Common myeloid progenitor, CD34-positive (primary cell): ENCODE measurements around the gene VWF.
"Not testable (repeated sequence)": the region's sequence is repeated elsewhere in the genome, so short reads cannot be mapped to it uniquely, and the experiment has no call there.

Experiments used
- CTCF ChIA-PET: fragments of 350-600 bp; sonication (Branson Sonifier 250); formaldehyde crosslinking; loops from one replicate; lab custom pipeline; 2021; ENCODE audit warnings: antibody characterized with exemption; lab: Charles Lee
- POLR2A ChIA-PET: fragments of 350-600 bp; sonication (Branson Sonifier 250); formaldehyde crosslinking; loops from one replicate; lab custom pipeline; 2021; ENCODE audit warnings: antibody characterized with exemption; lab: Charles Lee
- DNase-seq, 3 donors: peaks; one replicate each; pipeline versions ENCODE4 v3.0.0 to v3.0.0-alpha.2; 2013
- H3K27ac ChIP-seq, 2 experiments: 1 replicate in 1 of 2; 2 replicates in 1 of 2; pipeline ENCODE4 v1.7.0; 2013; ENCODE audit warnings: inconsistent platforms in 2 of 2, low read length in 2 of 2, mild to moderate bottlenecking in 2 of 2, low read depth in 1 of 2, moderate library complexity in 1 of 2; ENCODE audit not compliant: severe bottlenecking in 2 of 2, insufficient read depth in 1 of 2, poor library complexity in 1 of 2
- H3K27me3 ChIP-seq, 5 experiments: replicated peaks in 2 of 5; 1 replicate in 3 of 5; 2 replicates in 2 of 5; pipeline versions ENCODE4 v1.6.1 to v1.7.0; 2013; ENCODE audit warnings: low read length in 4 of 5, mild to moderate bottlenecking in 2 of 5, moderate library complexity in 2 of 5, inconsistent platforms in 1 of 5; ENCODE audit not compliant: insufficient read depth in 5 of 5, control insufficient read depth in 4 of 5
- H3K36me3 ChIP-seq, 4 experiments: 1 replicate in 2 of 4; 2 replicates in 2 of 4; pipeline versions ENCODE4 v1.6.1 to v1.7.0; 2013; ENCODE audit warnings: low read length in 3 of 4, control low read depth in 1 of 4, mild to moderate bottlenecking in 1 of 4; ENCODE audit not compliant: control insufficient read depth in 4 of 4, insufficient read depth in 4 of 4
- H3K4me1 ChIP-seq, 4 experiments: 1 replicate in 3 of 4; 2 replicates in 1 of 4; pipeline versions ENCODE4 v1.6.1 to v1.7.1; 2013; ENCODE audit warnings: low read length in 3 of 4, mild to moderate bottlenecking in 3 of 4, control low read depth in 1 of 4, inconsistent platforms in 1 of 4, moderate library complexity in 1 of 4; ENCODE audit not compliant: control insufficient read depth in 4 of 4, insufficient read depth in 4 of 4; ENCODE audit errors: control extremely low read depth in 1 of 4
- H3K4me3 ChIP-seq, 7 experiments: 1 replicate in 4 of 7; 2 replicates in 3 of 7; pipeline versions ENCODE4 v1.5.1 to v1.7.0; 2013; ENCODE audit warnings: mild to moderate bottlenecking in 7 of 7, low read length in 6 of 7, moderate library complexity in 6 of 7, inconsistent platforms in 2 of 7, low read depth in 2 of 7, control low read depth in 1 of 7; ENCODE audit not compliant: insufficient read depth in 4 of 7, control insufficient read depth in 1 of 7; ENCODE audit errors: extremely low read depth in 1 of 7
- H3K9me3 ChIP-seq, 5 experiments: 1 replicate in 4 of 5; 2 replicates in 1 of 5; pipeline versions ENCODE4 v1.6.1 to v1.7.1; 2013; ENCODE audit warnings: low read length in 4 of 5, mild to moderate bottlenecking in 2 of 5, inconsistent platforms in 1 of 5, low read depth in 1 of 5, moderate library complexity in 1 of 5; ENCODE audit not compliant: control insufficient read depth in 4 of 5, insufficient read depth in 2 of 5; ENCODE audit errors: control extremely low read depth in 1 of 5
- WGBS: methylation state at CpG from one replicate; pipeline ENCODE4 v1.1.5; 2013; ENCODE audit not compliant: insufficient coverage; 5-methylcytosine and 5-hydroxymethylcytosine counted together

The VWF gene

DNA sequence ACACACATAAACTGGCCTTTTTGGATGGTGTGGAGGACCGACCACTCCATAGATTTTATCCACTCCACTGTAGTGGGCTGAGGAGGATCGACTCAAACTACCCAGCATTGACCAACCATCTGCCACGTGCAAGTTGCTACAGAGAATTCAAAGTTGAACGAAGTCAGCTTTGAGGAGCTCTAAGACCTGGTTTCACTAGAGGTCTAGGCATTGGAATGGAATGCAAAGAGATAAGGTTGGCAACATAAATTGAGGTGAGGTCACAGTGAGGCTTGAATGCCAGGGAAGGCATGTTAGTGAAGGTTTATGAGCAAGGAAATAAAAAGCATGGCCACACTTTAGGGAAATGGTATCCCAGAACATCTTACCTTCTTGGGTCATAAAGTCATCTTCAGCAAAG is 14.5 kb downstream of the VWF start:
- Histone ChIP-seq H3K27me3 (no peaks in the 10 kb centered on the region), H3K27ac (no peak overlapping the region), H3K9me3 (peaks cover 0 to 8% (median 0%) of the 10 kb centered on the region in 5 experiments), H3K36me3 (no peaks in the 10 kb centered on the region), H3K4me3 (no peak overlapping the region), H3K4me1 (peaks cover 0 to 28% (median 18%) of the 10 kb centered on the region in 4 experiments)
- ChIA-PET POLR2A (no interaction called here), CTCF (no interaction called here)
- WGBS, result 89% methylated on average over 3 of the region's 4 CpGs
- DNase-seq, result no peak

DNA sequence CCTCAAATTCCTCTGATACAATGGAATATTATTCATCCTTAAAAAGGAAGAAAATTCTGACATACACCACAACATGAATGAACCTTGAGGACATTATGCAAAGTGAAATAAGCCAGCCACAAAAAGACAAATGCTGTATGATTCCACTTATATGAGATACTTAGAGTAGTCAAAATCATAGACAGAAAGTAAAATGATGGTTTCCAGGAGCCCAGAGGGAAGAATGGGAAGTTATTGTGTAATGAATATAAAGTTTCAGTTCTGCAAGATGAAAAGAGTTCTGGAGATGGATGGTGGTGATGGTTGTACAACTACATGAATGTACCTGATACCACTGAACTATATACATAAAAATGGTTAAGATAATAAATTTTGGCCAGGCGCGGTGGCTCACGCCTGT is 18.3 kb downstream of the VWF start:
- CTCF ChIA-PET, result interaction anchor here (1.2 to 1.7 kb wide), 2 partner anchors 9 to 178 kb away, joined by 3 to 4 read pairs; no protein-coding TSS in a partner anchor
- peaks cover 0 to 17% (median 14%) of the 10 kb centered on the region in 4 experiments for H3K4me1 ChIP-seq
- no peaks in the 10 kb centered on the region for H3K36me3 ChIP-seq
- no CpG with 5 or more reads among the region's 3 CpGs for WGBS
- H3K4me3 ChIP-seq, result no peak overlapping the region
- H3K9me3 ChIP-seq, result peaks cover 0 to 8% (median 0%) of the 10 kb centered on the region in 5 experiments
- no peak overlapping the region for H3K27ac ChIP-seq
- DNase-seq, result no peak
- no peaks in the 10 kb centered on the region for H3K27me3 ChIP-seq
- POLR2A ChIA-PET, result no interaction called here

DNA sequence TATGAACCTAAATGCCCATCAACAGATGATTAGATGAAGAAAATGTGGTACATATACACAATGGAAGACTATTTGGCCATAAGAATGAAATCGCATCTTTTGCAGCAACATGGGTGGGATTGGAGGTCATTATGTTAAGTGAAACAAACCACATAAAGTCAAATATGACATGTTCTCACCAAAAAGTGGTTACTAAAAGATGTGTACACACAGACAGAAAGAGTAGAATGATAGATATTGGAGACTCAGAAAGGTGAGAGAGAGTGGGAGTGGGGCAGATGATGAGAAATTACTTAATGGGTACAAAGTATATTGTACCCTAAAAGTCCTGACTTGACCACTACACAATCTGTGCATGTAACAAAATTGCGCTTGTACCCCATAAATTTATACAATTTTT is 19.6 kb downstream of the VWF start:
- DNase-seq, result peak in 1 of 3 donors; percentile 46
- peak overlapping the region; percentile 74 to 92 for H3K27ac ChIP-seq
- no peak overlapping the region for H3K4me3 ChIP-seq
- peaks cover 0 to 17% (median 14%) of the 10 kb centered on the region in 4 experiments for H3K4me1 ChIP-seq
- ChIA-PET CTCF (interaction anchor here (1.1 to 1.2 kb wide), 2 partner anchors 10 to 91 kb away, joined by 3 read pairs; no protein-coding TSS in a partner anchor), POLR2A (no interaction called here)
- H3K27me3 ChIP-seq, result no peaks in the 10 kb centered on the region
- WGBS, result 100% methylated on average over 2 of the region's 2 CpGs
- H3K36me3 ChIP-seq, result no peaks in the 10 kb centered on the region
- peaks cover 0 to under 1% (median 0%) of the 10 kb centered on the region in 5 experiments for H3K9me3 ChIP-seq

- H3K27ac ChIP-seq, result peak overlapping the region; percentile 88 to 92
- POLR2A ChIA-PET, result no interaction called here
- no peak overlapping the region for H3K4me3 ChIP-seq
- peaks cover 0 to 17% (median 14%) of the 10 kb centered on the region in 4 experiments for H3K4me1 ChIP-seq
- CTCF ChIA-PET, result no interaction called here
- no peaks in the 10 kb centered on the region for H3K36me3 ChIP-seq
- WGBS, result no CpG with 5 or more reads among the region's 3 CpGs
- no peaks in the 10 kb centered on the region for H3K27me3 ChIP-seq
- peaks cover 0 to 2% (median 0%) of the 10 kb centered on the region in 5 experiments for H3K9me3 ChIP-seq
- peak; percentile 87 to 97 (median 94) for DNase-seq
These were observed 20.4 kb downstream of the VWF start for GRCh38 chr12:6104027-6104426.

DNA sequence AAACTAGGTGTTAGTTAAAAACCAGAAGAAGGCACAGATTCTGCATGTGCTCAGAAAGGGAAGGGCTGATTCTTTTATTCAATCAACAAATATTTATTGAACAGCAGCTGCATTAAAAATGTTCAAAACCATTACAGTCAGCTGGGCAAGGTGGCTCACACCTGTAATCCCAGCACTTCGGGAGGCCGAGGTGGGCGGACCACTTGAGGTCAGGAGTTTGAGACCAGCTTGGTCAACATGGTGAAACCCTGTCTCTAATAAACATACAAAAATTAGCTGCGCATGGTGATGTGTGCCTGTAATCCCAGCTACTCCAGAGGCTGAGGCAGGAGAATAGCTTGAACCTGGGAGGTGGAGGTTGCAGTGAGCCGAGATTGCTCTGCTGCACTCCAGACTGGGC is 22.4 kb downstream of the VWF start:
- POLR2A ChIA-PET, H3K27ac ChIP-seq, H3K9me3 ChIP-seq, H3K27me3 ChIP-seq, H3K4me3 ChIP-seq, DNase-seq, H3K36me3 ChIP-seq: not testable (repeated sequence)
- CTCF ChIA-PET, result interaction anchor here (0.6 to 1.8 kb wide), 3 partner anchors 68 to 104 kb away, joined by 3 to 5 read pairs (median 3); no protein-coding TSS in a partner anchor
- WGBS, result 97% methylated on average over 4 of the region's 5 CpGs
- H3K4me1 ChIP-seq, result peaks cover 0 to 29% (median 26%) of the 10 kb centered on the region in 4 experiments

- H3K4me1 ChIP-seq, result peaks cover 0 to 27% (median 23%) of the 10 kb centered on the region in 4 experiments
- WGBS, result no CpG with 5 or more reads among the region's 2 CpGs
- peaks cover 0 to 5% (median 0%) of the 10 kb centered on the region in 5 experiments for H3K9me3 ChIP-seq
- H3K36me3 ChIP-seq, result no peaks in the 10 kb centered on the region
- peak in 2 of 3 donors; percentile 55 to 59 for DNase-seq
- H3K27me3 ChIP-seq, result no peaks in the 10 kb centered on the region
- ChIA-PET CTCF (no interaction called here), POLR2A (no interaction called here)
- H3K4me3 ChIP-seq, result no peak overlapping the region
- no peak overlapping the region for H3K27ac ChIP-seq
These were observed 25.2 kb downstream of the VWF start for GRCh38 chr12:6099316-6099715.

GRCh38 chr12:6097411-6097810 is 27.1 kb downstream of the VWF start:
- POLR2A ChIA-PET, result no interaction called here
- no peaks in the 10 kb centered on the region for H3K36me3 ChIP-seq
- H3K27ac ChIP-seq, result peak overlapping the region in 1 of 2 experiments; percentile 12
- H3K9me3 ChIP-seq, result peaks cover 0 to 5% (median 0%) of the 10 kb centered on the region in 5 experiments
- H3K4me3 ChIP-seq, result peak overlapping the region in 1 of 7 experiments; percentile 28
- peak in 2 of 3 donors; percentile 68 to 72 for DNase-seq
- CTCF ChIA-PET, result no interaction called here
- H3K4me1 ChIP-seq, result peaks cover 0 to 28% (median 21%) of the 10 kb centered on the region in 4 experiments
- H3K27me3 ChIP-seq, result no peaks in the 10 kb centered on the region
- WGBS, result 50% methylated on average over 2 of the region's 3 CpGs
